GM21529 (cell line): Measurements from ENCODE around the gene RAB9A.
"Not testable (repeated sequence)": the region's sequence is repeated elsewhere in the genome, so short reads cannot be mapped to it uniquely, and the experiment has no call there.

Experiments
- ATAC-seq: cut with Tn5 transposase; IDR thresholded peaks from one replicate; pipeline ENCODE4 v1.9.1; 2021; ENCODE audit not compliant: unreplicated experiment

The RAB9A gene

DNA sequence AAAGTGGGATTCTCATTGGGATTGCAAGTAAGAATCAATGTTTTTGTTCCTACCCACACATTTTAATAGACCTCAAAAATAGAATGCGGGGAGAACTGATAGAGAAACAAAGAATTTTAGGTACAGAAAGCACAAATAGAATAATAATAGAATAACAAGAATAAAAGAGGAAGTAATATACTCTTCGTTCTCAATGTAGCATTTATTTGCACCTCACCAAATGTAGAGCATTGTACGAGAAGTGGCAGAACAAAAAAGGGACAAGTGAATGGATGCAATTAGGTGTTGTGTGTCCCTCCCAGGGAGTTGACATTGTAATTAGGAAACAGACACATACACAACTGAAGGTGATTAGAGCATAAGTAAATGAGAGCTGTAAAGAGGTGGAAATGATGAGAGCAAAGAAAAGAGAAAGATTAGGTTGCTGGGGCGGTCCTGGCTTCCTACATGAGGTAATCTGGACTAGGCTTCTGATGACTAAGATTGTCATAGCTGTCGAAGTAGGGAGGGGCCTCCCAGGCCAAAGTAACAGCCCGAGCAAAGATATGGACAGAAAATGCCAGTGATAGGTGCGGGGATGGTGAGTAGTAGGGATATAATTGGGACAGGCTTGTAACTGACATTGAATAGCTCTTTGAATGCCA, 10.4 kb downstream of the RAB9A start:
- peak; percentile 49 for ATAC-seq

DNA sequence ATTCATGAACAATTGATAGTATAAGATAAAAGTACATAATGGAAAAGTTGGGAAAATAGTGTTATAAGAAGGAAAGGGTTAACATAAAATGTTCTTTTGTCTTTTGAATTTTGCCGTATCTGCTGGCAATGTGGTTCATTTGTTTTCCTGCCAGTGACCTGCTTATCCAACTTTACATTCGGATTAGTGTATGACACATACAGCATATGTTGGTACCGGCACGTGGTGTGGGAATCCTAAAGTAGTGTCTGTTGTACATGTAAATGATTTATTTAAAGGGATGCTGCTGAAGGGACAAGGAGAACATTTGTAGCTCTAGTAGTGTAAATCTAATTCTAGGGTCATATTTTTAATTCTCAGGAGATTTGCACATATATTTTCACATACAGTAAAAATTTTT, 11.5 kb downstream of the RAB9A start:
- no peak for ATAC-seq

DNA sequence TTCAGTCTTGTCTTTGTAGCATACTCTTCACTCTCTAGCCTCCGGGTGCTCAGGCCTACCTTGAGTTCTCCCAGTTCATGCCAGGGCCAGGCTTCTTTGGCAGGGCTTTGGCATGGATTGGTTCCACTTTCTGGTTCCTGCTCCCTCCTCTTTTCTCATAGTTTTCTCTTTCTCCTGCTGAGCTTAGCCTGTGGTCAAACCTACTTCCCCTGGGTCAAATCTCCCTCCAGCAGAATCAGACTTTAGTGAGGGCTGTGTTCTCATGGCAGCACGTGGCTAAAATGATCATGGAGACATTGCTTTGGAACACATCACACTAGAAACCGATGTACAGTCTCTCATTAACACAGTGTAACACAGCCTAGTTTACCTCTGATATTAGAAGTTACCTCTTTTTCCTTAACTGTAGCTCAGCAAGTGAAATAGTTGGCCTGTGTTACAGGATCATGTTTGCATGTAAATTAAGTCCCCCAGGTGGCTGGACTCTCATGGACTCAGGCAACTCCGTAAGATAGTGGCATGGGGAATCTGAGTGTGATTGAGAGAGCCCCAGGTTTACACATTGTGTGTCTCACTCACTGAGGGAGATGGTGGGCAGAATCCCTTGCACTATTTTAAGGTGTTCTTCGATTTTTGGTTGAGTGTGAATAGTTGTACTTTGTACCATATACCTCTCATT, 13.3 kb downstream of the RAB9A start:
- ATAC-seq = no peak

DNA sequence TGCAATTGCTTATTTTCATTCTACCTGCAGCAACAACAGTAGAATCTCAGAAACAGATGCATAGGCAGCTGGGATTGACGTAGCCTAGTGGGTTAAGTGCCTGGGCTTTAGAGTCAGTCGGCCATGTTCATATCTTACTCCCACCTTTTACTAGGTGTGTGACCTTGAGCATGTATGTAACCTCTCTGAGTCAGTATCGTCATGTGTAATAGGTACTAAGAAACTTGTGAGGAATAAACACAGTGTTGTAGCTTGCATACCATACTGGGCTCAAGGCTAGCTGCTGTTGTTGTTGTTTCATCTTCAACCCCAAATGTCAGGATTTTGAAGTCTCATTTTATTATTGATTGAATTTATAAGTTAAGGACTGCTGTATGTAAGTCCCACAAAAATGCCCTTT, 14.2 kb downstream of the RAB9A start:
- no peak for ATAC-seq

DNA sequence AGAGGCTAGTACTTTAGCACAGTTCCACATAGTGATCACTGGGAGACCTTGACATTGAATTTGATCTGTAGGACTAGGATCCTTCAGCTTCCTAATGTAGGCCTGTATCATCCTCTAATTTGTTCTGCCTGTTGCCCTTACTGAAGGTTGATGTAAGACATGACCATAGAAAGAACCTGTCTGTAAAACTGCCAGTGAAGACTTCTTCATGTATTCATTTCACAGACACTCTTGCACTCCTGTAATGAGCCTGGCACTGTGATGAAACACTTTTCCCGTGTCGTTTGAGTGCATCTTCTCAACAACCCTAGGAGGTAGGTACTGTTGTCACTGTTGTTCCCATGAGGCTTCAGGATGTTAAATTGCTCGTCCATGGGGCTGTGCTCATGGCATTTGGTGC, 14.7 kb downstream of the RAB9A start:
- ATAC-seq = no peak

GRCh38 chrX:13711141-13711540, 22.2 kb downstream of the RAB9A start:
- no peak for ATAC-seq

GRCh38 chrX:13716455-13716854, 27.5 kb downstream of the RAB9A start:
- ATAC-seq = no peak

DNA sequence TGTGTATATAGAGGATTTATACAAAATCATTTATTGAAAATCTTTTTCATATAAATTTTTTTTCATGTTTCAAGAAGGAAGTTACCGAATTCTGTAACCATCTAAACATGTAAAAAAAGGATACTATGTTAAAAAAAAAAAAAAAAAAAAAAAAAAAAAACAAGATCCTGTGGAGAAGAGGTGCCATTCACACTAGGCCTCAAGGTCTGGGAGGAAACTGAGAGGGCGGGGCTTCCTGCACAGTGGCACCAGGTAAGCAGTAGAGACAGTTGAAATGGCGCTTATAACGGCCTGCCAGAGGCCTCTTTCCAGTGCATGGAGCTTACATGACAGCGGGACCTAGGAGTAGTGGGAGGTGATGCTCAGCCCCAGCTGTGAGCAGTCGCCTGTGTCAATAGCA, 28.0 kb downstream of the RAB9A start:
- no peak for ATAC-seq

DNA sequence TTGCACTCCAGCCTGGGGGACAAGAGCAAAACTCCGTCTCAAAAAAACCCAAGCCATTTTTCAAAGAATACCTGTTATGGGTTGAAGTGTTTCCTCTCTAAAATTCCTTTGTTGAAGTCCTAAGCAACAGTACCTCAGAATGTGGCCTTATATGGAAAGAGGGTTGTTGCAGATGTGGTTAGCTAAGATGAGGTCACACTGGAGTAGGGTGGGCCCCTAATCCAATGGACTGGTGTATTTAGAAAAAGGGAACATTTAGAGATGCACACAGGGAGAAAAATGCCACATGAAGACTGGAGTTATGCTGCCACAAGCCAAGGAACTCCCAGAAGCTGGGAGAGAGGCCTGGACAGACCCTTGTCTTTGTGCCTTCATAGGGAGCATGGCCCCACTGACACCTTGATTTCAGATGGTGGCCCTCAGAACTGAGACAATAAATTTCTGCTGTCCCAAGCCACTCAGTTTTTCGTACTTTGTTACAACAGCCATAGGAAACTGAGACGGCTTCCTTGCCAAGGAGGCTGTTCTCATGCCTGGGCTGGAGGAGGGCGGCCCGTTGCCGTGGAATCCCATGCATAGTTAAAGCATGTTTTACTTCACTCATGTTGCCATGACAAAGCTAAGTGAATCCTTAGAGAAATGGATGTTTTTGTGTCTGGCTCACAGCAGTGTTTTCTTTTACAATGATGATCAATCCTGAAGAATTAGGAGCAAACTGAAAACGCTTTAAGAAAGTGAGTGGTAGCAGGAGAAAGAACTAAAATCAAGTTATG, 29.0 kb downstream of the RAB9A start:
- no peak for ATAC-seq

DNA sequence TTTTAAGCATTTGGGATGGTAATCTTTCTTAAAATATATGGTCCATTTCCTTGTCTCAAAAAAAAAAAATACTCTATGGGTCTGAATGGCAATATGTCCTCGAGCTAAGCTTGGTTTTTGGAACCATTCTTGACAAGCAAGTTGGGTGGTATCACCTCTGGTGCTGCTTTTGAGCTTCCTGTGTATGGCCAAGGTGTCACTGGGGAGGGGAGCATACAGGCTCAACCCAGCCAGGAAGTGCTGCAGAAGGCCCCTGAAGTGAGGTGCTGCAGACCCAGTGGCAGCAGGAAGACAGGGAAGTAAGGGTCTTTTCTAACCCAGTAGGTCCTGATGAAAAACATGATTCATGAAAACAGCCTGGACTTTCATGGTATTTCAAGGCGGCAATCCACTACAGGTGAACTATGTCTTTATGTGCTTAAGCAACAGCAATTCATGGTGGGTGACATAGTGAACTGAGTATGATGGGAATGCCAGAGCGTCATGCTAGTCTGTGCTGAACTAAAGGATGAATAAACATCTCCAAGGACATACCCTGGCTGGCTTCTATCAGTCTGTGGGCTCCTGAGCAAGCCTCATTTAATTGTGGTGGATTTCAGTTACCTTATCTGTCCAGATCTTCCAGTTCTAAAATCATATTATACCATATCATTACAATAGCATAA, 30.4 kb downstream of the RAB9A start:
- ATAC-seq = no peak

DNA sequence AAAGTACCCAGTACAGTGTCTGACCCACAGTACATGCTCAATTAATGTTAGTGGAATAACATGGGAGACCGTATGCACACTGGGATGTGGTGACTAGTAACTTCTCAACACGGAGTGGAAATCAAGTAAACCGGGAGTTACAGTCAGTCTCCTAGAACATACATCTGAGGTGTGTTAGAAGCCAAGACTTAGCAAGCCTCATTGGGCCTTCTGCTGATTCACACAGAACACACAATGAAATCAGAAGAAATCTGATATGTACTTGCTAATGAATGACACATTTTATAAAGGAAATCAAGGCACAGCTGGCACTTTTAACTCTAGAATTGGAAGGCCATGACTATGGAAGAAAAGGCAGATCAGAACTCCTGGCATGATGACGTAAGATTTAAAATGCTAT, 32.4 kb downstream of the RAB9A start:
- no peak for ATAC-seq

- no peak for ATAC-seq
Measured at GRCh38 chrX:13721819-13722519, 33.0 kb downstream of the RAB9A start.

DNA sequence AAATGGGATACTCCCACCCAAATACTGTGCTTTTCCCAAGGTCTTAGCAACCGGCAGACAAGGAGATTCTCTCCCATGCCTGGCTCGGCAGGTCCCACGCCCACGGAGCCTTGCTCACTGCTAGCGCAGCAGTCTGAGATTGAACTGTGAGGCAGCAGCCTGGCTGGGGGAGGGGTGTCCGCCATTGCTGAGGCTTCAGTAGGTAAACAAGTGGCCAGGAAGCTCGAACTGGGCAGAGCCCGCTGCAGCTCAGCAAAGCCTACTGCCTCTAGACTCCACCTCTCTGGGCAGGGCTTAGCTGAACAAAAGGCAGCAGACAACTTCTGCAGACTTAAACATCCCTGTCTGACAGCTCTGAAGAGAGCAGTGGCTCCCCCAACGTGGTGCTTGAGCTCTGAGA, 36.0 kb downstream of the RAB9A start:
- not testable (repeated sequence) for ATAC-seq

- ATAC-seq = not testable (repeated sequence)
Measured at GRCh38 chrX:13726583-13726982, 37.7 kb downstream of the RAB9A start.

DNA sequence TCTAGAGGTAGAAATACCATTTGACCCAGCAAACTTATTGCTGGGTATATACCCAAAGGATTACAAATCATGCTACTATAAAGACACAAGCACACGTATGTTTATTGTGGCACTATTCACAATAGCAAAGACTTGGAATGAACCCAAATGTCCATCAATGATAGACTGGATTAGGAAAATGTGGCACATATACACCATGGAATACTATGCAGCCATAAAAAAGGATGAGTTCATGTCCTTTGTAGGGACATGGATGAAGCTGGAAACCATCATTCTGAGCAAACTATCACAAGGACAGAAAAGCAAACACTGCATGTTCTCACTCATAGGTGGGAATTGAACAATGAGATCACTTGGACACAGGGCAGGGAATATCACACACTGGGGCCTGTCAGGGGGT, 41.6 kb downstream of the RAB9A start:
- not testable (repeated sequence) for ATAC-seq

DNA sequence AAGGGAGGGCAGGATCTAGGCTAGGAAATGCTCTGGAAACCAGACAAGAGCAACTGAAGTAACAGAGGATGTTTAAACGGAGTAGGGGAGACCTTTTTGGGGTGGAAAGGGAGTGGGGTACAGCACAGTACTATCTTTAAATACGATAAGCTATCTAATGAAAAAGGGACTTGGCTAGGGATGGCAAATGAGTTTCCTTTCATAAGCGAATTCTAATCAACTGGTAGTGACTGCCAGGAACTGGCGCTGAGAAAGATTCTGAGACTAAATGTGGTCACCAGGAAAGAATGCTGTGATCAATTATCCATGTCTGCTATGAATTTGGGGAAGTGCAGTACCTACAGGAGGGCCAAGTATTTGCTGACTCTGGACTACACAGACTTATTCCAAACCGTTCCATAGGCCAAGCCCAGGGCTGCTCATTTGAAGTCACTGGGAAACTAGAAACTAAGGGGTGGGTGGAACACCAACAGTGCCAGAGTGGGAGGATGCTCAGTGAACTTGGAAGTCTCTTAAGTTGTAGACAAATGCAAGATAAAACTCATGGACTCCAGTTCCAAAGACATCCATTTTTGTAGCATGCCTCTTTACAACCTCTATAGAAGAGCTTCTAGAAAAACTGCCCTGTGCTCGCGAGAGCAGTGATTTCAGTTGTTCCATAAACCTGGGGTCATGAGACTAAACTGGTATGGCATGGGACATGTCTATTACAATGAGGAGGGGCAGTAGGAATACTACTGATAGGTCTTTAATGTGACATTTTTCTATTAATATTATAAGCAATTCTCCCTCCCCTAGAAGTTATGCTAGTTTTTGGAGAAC, 43.5 kb downstream of the RAB9A start:
- no peak for ATAC-seq

DNA sequence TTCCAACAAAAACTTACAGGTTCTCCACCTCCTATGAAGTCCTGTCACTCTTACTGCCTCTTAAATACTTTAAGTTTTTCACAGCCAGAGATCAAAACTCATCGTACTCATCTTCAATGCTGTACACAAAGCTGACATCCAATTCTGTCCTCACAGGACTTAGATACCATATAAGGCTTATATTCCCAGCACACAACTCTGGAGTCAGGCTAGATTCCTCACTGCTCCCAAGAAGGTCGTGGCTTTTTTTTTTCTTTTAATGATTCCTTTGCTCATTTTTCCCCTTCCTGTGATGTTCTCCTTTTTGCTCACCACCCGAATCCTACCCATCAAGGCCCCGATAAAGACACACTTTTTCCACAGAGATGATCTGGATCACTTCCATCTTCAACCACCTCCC, 44.6 kb downstream of the RAB9A start:
- ATAC-seq = no peak

- ATAC-seq = peak; percentile 94
Measured at GRCh38 chrX:13734278-13735172, 45.6 kb downstream of the RAB9A start, which contains the start of the genes OFD1 and TRAPPC2. Gene OFD1 (plus strand): TSS chrX:13734748. CDS start chrX:13735072, 324 bp downstream. Gene TRAPPC2 (minus strand): TSS chrX:13734620. CDS start chrX:13719963, 14,657 bp downstream.

DNA sequence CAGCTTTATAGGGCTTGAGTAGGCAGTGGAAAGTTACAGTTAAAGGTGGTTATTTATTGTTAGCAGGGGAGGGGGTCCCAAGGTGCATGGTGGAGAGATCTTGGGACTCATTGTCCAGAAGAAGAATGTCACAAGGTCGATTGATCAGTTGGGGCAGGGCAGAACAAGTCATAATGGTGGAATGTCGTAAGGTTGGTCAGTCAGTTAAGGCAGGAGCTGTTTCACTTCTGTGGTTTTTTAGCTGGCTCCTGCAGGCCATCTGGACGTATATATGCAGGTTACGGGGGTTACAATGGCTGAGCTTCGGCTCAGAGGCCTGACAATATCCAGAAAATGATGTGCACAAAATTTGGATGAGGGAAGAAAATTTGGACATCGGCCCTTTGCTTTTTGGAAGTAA, 52.8 kb downstream of the RAB9A start:
- ATAC-seq = no peak
